NCI-H1694 treated with DMSO at 0.1 percent for 48 hours (cell line): ENCODE data around the gene SLC25A5.

Experiments
- DNase-seq: peaks from one replicate; lab custom pipeline; 2025; lab: John Stamatoyannopoulos, UW

Gene SLC25A5

GRCh38 chrX:119505945-119506344 lies 37.7 kb downstream of the SLC25A5 start:
- DNase-seq: no peak

DNA sequence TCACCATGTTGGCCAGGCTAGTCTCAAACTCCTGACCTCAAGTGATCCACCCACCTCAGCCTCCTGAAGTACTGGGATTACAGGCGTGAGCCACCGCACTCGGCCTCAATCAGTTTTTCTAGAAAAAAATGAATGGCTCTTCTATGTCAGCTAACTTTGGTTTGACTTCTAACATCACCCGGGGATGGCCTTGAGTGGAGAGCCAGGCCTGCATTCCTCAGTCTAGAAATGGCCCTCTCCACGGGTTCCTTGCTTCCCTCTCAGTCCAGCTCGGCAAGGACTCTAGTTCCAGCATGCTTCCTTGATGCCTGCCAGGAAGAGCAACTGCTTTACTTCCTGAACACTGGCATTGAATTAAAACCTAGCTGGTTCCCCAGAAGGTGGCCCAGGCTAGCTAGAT lies 39.0 kb downstream of the SLC25A5 start:
- DNase-seq: no peak

- DNase-seq: peak; percentile 30
Measured at GRCh38 chrX:119512146-119512800, 44.0 kb downstream of the SLC25A5 start.

DNA sequence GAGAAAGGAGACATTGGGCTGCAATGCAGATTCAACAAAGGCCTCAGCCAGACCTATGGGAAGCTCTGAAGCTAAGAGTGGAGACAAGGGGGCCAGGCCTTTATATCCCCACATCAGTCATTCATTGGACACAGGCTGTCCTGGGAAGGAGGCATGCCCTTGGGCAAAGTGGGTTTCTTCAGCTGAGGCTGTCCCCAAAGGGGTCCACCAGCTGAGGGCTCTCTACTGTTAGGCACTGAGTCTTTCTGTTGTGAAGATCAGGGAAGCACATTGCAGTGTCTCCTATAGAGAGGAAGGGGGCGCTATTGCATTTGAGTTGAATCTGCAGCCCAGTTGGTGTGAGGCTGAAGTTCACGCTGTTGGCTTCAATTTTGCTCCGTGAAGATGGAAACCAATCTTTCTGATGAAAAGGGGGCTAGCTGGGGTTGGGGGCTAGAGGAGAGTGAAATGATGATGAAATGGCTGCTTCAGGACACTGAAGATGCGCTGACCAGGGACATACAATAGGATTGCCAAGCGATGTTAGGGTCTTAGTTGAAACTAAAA lies 48.0 kb downstream of the SLC25A5 start:
- peak; percentile 91 for DNase-seq

DNA sequence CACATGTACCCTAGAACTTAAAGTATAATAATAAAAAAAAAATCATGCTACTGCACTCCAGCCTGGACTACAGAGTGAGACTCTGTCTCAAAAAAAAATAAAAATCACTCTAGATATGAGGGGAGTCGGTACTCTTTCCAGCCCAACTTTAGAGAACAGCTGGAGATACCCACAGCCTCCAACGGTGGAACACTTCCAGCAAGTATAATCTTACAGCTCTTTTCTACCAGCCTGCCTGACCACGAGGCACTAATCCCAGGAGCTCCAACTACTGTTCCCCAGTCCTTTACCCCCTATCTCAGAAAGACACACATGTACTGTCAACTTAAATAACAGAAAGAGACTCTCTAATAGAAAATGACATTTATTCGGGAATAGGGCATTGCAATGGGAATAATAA lies 50.1 kb downstream of the SLC25A5 start:
- no peak for DNase-seq
